Lower leg skin (tissue), 3 donors: Measurements from ENCODE around the gene GUCA1A.

Experiments used
- POLR2A ChIP-seq, 2 donors: fragments of 450-650 bp; IDR thresholded peaks; one replicate each; pipeline ENCODE4 v1.6.1; 2016 to 2017; ENCODE audit warnings: antibody characterized with exemption in 2 of 2, mild to moderate bottlenecking in 1 of 2, moderate library complexity in 1 of 2
- TF ChIP-seq, protein P1 (sequence below), 3 donors: fragments of 450-650 bp; IDR thresholded peaks; one replicate each; pipeline ENCODE4 v1.5.1; 2016; ENCODE audit warnings: antibody characterized with exemption in 3 of 3, mild to moderate bottlenecking in 3 of 3, moderate library complexity in 2 of 3

DNA sequence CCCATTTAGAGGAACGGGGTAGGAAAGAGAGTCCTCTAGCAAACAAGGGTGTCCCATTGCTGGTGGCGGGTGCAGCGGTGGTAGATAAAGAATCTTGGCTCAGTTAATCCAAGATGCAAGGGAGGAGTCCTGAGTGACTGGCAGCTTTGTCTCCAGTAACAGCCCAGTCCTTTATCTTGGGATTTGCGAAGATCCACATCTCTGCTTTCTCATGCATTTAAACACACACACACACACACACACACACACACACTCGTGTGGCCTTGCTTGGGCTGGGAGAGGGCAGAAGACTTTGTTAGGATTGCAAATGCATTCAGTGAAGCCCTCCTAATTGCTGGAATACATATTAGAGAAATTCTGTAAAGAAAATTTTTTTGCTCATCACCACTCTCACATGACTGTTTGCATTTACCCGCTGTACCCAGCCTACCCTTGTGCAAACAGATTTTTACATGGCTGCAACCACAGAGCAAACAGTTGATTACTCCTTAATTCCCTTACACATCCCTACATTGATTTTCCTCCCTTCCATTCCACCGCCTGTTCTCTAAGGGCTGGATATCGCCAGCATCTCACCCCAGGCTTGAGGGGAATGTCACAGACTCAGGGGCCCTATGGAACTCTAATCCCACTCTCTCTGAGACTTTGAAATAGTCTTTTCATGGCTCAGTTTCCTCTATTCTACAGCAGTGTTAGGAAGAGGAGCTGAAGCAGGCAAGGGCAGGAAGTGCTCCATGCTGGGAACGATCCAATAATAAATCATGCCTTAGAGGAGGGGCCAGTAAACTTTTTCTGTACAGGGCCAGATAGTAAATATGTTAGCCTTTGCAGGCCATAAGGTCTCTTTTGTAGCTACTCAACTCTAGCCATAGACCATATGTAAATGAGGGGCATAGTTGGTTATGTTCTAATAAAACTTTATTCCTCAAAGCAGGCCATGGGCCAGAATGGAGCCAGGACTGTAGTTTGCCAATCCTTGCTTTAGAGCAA is 34.2 kb upstream of the GUCA1A start:
- TF ChIP-seq, protein P1, sequence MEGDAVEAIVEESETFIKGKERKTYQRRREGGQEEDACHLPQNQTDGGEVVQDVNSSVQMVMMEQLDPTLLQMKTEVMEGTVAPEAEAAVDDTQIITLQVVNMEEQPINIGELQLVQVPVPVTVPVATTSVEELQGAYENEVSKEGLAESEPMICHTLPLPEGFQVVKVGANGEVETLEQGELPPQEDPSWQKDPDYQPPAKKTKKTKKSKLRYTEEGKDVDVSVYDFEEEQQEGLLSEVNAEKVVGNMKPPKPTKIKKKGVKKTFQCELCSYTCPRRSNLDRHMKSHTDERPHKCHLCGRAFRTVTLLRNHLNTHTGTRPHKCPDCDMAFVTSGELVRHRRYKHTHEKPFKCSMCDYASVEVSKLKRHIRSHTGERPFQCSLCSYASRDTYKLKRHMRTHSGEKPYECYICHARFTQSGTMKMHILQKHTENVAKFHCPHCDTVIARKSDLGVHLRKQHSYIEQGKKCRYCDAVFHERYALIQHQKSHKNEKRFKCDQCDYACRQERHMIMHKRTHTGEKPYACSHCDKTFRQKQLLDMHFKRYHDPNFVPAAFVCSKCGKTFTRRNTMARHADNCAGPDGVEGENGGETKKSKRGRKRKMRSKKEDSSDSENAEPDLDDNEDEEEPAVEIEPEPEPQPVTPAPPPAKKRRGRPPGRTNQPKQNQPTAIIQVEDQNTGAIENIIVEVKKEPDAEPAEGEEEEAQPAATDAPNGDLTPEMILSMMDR (IDR thresholded peaks at IDR 0.05): no peak
- TF ChIP-seq POLR2A (IDR thresholded peaks at IDR 0.05): no peak
